Activated CD8-positive, alpha-beta T cell treated with anti-CD3 and anti-CD28 coated beads, Interleukin-2, amount 10 ng/mL, durations not matched to agents 7 days and 5 days (primary cell): Measurements from ENCODE around the gene GATAD2B. TPM values are rescaled to one million over a fixed set of nuclear protein-coding genes. Genes with fewer than 3 reads are reported as not detected.

Experiments
- ATAC-seq: fragments of 150-1000 bp; cut with Tn5 transposase; one replicate; pipeline ENCODE4 v1.10.0; 2021; ENCODE audit warnings: moderate library complexity
- CTCF ChIA-PET: fragments of 350-600 bp; sonication (Branson Sonifier 250); formaldehyde crosslinking; loops from one replicate; lab custom pipeline; 2021; ENCODE audit warnings: antibody characterized with exemption; lab: Charles Lee
- POLR2A ChIA-PET: fragments of 350-600 bp; sonication (Branson Sonifier 250); formaldehyde crosslinking; loops from one replicate; lab custom pipeline; 2021; ENCODE audit warnings: antibody characterized with exemption; lab: Charles Lee
- DNase-seq: peaks from one replicate; pipeline ENCODE4 v3.0.0-alpha.2; 2020
- H3K27ac Mint-ChIP-seq: one replicate; pipeline ENCODE4 v1.8.0; 2021; ENCODE audit warnings: mild to moderate bottlenecking, mixed read lengths
- H3K27me3 Mint-ChIP-seq: one replicate; pipeline ENCODE4 v1.8.0; 2021; ENCODE audit warnings: low read depth, mixed read lengths
- H3K36me3 Mint-ChIP-seq: one replicate; pipeline ENCODE4 v1.8.0; 2021; ENCODE audit warnings: low read depth, mixed read lengths
- H3K4me1 Mint-ChIP-seq: one replicate; pipeline ENCODE4 v1.8.0; 2021; ENCODE audit warnings: low read depth, mixed read lengths
- H3K4me3 Mint-ChIP-seq: one replicate; pipeline ENCODE4 v1.8.0; 2021; ENCODE audit warnings: mild to moderate bottlenecking, mixed read lengths
- H3K9me3 Mint-ChIP-seq: one replicate; pipeline ENCODE4 v1.8.0; 2022; ENCODE audit warnings: mixed read lengths; ENCODE audit not compliant: insufficient read depth
- total RNA-seq, 2 experiments: library from RNA; stranded (reverse); gene quantifications; one replicate each; pipeline ENCODE4 v1.2.3, GENCODE V29; 2021

Gene GATAD2B
- total RNA-seq, 2 experiments from 2014 or later, result 70.2 to 71.7 TPM

- ATAC-seq (no peak), DNase-seq (no peak)
- Mint-ChIP-seq H3K27me3 (no peaks in the 10 kb centered on the region), H3K36me3 (peaks cover 47% of the 10 kb centered on the region), H3K27ac (no peak overlapping the region), H3K4me1 (peaks cover 14% of the 10 kb centered on the region), H3K9me3 (no peaks in the 10 kb centered on the region), H3K4me3 (no peak overlapping the region)
- POLR2A ChIA-PET, result interaction anchor here (0.7 to 1.7 kb wide), 4 partner anchors 9 to 134 kb away, joined by 3 to 7 read pairs (median 5); partner anchors contain the start of gene CREB3L4
- CTCF ChIA-PET, result interaction anchor here (1.2 to 1.9 kb wide), 2 partner anchors 9 to 15 kb away, joined by 4 read pairs; no protein-coding TSS in a partner anchor
These were observed 7.5 kb upstream of the GATAD2B start for GRCh38 chr1:153929981-153930948.

GRCh38 chr1:153929426-153929825 is 6.7 kb upstream of the GATAD2B start:
- ATAC-seq (no peak), DNase-seq (no peak)
- Mint-ChIP-seq H3K4me1 (peaks cover 14% of the 10 kb centered on the region), H3K36me3 (peaks cover 39% of the 10 kb centered on the region), H3K4me3 (no peak overlapping the region), H3K9me3 (no peaks in the 10 kb centered on the region), H3K27ac (peak overlapping the region; percentile 39), H3K27me3 (no peaks in the 10 kb centered on the region)
- CTCF ChIA-PET, result interaction anchor here (1.2 to 1.9 kb wide), 2 partner anchors 10 to 15 kb away, joined by 4 read pairs; no protein-coding TSS in a partner anchor
- POLR2A ChIA-PET, result interaction anchor here (0.8 to 1.7 kb wide), 3 partner anchors 10 to 38 kb away, joined by 3 to 7 read pairs (median 7); partner anchors contain the start of gene CREB3L4

- ATAC-seq (no peak), DNase-seq (no peak)
- Mint-ChIP-seq H3K4me3 (no peak overlapping the region), H3K27ac (peak overlapping the region; percentile 39), H3K27me3 (no peaks in the 10 kb centered on the region), H3K4me1 (peaks cover 14% of the 10 kb centered on the region), H3K9me3 (no peaks in the 10 kb centered on the region), H3K36me3 (peaks cover 33% of the 10 kb centered on the region)
- ChIA-PET POLR2A (interaction anchor here (0.8 to 1.7 kb wide), 4 partner anchors 10 to 16 kb away, joined by 4 to 7 read pairs (median 6); no protein-coding TSS in a partner anchor), CTCF (interaction anchor here (1.2 to 1.9 kb wide), 3 partner anchors 11 to 17 kb away, joined by 4 to 6 read pairs (median 4); partner anchors contain the start of gene DENND4B)
These were observed 6.1 kb upstream of the GATAD2B start for GRCh38 chr1:153928791-153929341.

- Mint-ChIP-seq H3K36me3 (peaks cover 29% of the 10 kb centered on the region), H3K4me3 (no peak overlapping the region), H3K4me1 (peaks cover 17% of the 10 kb centered on the region), H3K27me3 (no peaks in the 10 kb centered on the region), H3K27ac (peak overlapping the region; percentile 39), H3K9me3 (no peaks in the 10 kb centered on the region)
- CTCF ChIA-PET, result interaction anchor here (0.6 to 1.9 kb wide), 4 partner anchors 11 to 59 kb away, joined by 3 to 6 read pairs (median 4); partner anchors contain the start of gene DENND4B
- no peak for ATAC-seq
- DNase-seq, result no peak
- POLR2A ChIA-PET, result interaction anchor here (0.6 to 1.5 kb wide), 3 partner anchors 9 to 39 kb away, joined by 3 to 6 read pairs (median 4); partner anchors contain the start of gene CREB3L4
These were observed 5.5 kb upstream of the GATAD2B start for GRCh38 chr1:153928245-153928644.

GRCh38 chr1:153926405-153926804 is 3.6 kb upstream of the GATAD2B start:
- H3K27me3 Mint-ChIP-seq, result no peaks in the 10 kb centered on the region
- ATAC-seq, result no peak
- DNase-seq, result no peak
- no peak overlapping the region for H3K27ac Mint-ChIP-seq
- H3K9me3 Mint-ChIP-seq, result no peaks in the 10 kb centered on the region
- CTCF ChIA-PET, result interaction anchor here (1.2 kb wide), 1 partner anchor 19 kb away, joined by 7 read pairs; the partner anchor contains the start of gene DENND4B
- no peak overlapping the region for H3K4me3 Mint-ChIP-seq
- peaks cover 20% of the 10 kb centered on the region for H3K4me1 Mint-ChIP-seq
- H3K36me3 Mint-ChIP-seq, result peaks cover 22% of the 10 kb centered on the region
- POLR2A ChIA-PET, result interaction anchor here (1.2 to 1.9 kb wide), 2 partner anchors 13 to 19 kb away, joined by 4 to 8 read pairs; no protein-coding TSS in a partner anchor

GRCh38 chr1:153922076-153922971 is 448 bp downstream of the GATAD2B start:
- ChIA-PET POLR2A (interaction anchor here (0.7 to 3.7 kb wide), 14 partner anchors 9 to 235 kb away, joined by 3 to 71 read pairs (median 4); partner anchors contain the start of genes CREB3L4, CRTC2, DENND4B and JTB), CTCF (interaction anchor here (0.7 to 7.2 kb wide), 17 partner anchors 11 to 149 kb away, joined by 3 to 70 read pairs (median 6); partner anchors contain the start of genes CREB3L4, DENND4B and RAB13)
- Mint-ChIP-seq H3K4me3 (peak overlapping the region; percentile 95), H3K36me3 (peaks cover 28% of the 10 kb centered on the region), H3K27me3 (no peaks in the 10 kb centered on the region), H3K27ac (peak overlapping the region; percentile 96), H3K4me1 (peaks cover 42% of the 10 kb centered on the region), H3K9me3 (no peaks in the 10 kb centered on the region)
- ATAC-seq (peak; percentile 2), DNase-seq (peak; percentile 80)

GRCh38 chr1:153921803-153922075 is 1.0 kb downstream of the GATAD2B start:
- ATAC-seq (no peak), DNase-seq (no peak)
- Mint-ChIP-seq H3K4me1 (peaks cover 42% of the 10 kb centered on the region), H3K36me3 (peaks cover 28% of the 10 kb centered on the region), H3K9me3 (no peaks in the 10 kb centered on the region), H3K27ac (peak overlapping the region; percentile 96), H3K27me3 (no peaks in the 10 kb centered on the region), H3K4me3 (peak overlapping the region; percentile 82)
- ChIA-PET CTCF (interaction anchor here (0.7 to 7.2 kb wide), 13 partner anchors 10 to 148 kb away, joined by 3 to 70 read pairs (median 7); partner anchors contain the start of genes CREB3L4, DENND4B and RAB13), POLR2A (interaction anchor here (1.1 to 3.7 kb wide), 8 partner anchors 23 to 116 kb away, joined by 3 to 71 read pairs (median 5); partner anchors contain the start of genes CREB3L4, CRTC2, DENND4B and JTB)

- ChIA-PET POLR2A (interaction anchor here (0.9 to 3.7 kb wide), 7 partner anchors 24 to 116 kb away, joined by 3 to 71 read pairs (median 4); partner anchors contain the start of genes CREB3L4, DENND4B, JTB and RPS27), CTCF (interaction anchor here (0.7 to 7.2 kb wide), 15 partner anchors 10 to 148 kb away, joined by 3 to 70 read pairs (median 6); partner anchors contain the start of genes CREB3L4, DENND4B, RAB13 and SLC27A3)
- peak; percentile 32 for DNase-seq
- H3K4me3 Mint-ChIP-seq, result peak overlapping the region; percentile 82
- no peaks in the 10 kb centered on the region for H3K9me3 Mint-ChIP-seq
- H3K4me1 Mint-ChIP-seq, result peaks cover 44% of the 10 kb centered on the region
- peak overlapping the region; percentile 96 for H3K27ac Mint-ChIP-seq
- no peaks in the 10 kb centered on the region for H3K27me3 Mint-ChIP-seq
- ATAC-seq, result no peak
- peaks cover 30% of the 10 kb centered on the region for H3K36me3 Mint-ChIP-seq
These were observed 1.5 kb downstream of the GATAD2B start for GRCh38 chr1:153921080-153921802.

- DNase-seq (peak; percentile 59), ATAC-seq (peak; percentile 1)
- POLR2A ChIA-PET, result interaction anchor here (0.7 to 3.7 kb wide), 9 partner anchors 8 to 238 kb away, joined by 3 to 71 read pairs (median 3); partner anchors contain the start of genes CREB3L4, DENND4B and RPS27
- no peaks in the 10 kb centered on the region for H3K27me3 Mint-ChIP-seq
- peaks cover 45% of the 10 kb centered on the region for H3K4me1 Mint-ChIP-seq
- H3K9me3 Mint-ChIP-seq, result no peaks in the 10 kb centered on the region
- CTCF ChIA-PET, result interaction anchor here (0.6 to 7.2 kb wide), 21 partner anchors 10 to 147 kb away, joined by 3 to 70 read pairs (median 5); partner anchors contain the start of genes CREB3L4, DENND4B, RAB13 and SLC27A3
- peak overlapping the region; percentile 72 for H3K27ac Mint-ChIP-seq
- peaks cover 32% of the 10 kb centered on the region for H3K36me3 Mint-ChIP-seq
- H3K4me3 Mint-ChIP-seq, result peak overlapping the region; percentile 82
These were observed 2.6 kb downstream of the GATAD2B start for GRCh38 chr1:153919876-153920852.
